Measurements from ENCODE around the gene EFNA3.

The EFNA3 gene

GRCh38 chr1:155078469-155079209 lies at the start of gene EFNA3:
TSS of gene EFNA3 (plus strand) at chr1:155078837. CDS start at chr1:155078942, 105 bp downstream.
- no peak for DNase-seq (ENCODE audit: low read depth in 1 of 2, low spot score in 1 of 2)

DNA sequence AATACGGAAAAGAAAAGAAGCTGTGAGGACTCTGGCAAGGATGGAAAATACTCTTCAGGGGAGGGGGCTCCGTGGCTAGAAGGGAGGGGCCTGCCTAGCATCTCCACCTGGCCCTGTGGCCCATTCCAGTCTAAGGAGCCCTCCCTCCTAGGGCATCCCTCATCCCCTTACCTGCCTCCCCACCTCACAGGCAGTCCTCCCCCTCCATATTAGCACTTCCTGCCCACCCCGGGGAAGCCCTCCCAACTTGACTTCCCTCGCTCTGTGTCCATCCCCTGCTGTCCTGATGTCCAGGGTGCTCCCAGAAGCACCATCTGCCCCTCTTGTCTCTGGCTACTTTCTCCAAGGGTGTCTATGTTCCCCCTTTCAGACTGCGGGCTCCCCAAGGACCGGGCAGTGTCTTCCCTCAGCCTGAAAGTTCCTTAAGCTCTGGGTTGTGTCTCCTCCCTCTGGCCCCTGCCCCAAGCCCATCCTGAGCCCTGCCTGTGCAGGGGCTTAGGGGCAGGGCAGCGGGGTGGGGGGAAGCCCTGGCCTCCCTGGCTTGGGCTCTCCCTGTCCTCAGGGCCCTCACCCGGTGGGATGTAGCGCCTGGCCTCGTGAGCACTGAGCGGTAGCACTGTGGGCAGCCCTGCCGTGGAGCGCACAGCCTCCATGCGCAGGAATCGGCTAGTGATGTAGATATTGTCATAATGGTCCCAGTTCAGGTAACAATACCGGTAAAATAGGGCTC lies 49.0 kb upstream of the EFNA3 start:
- no peak for DNase-seq (ENCODE audit: low read depth in 1 of 2, low spot score in 1 of 2)

GRCh38 chr1:155030243-155030795 lies 48.3 kb upstream of the EFNA3 start:
- DNase-seq (ENCODE audit: low read depth in 1 of 2, low spot score in 1 of 2), result no peak

DNA sequence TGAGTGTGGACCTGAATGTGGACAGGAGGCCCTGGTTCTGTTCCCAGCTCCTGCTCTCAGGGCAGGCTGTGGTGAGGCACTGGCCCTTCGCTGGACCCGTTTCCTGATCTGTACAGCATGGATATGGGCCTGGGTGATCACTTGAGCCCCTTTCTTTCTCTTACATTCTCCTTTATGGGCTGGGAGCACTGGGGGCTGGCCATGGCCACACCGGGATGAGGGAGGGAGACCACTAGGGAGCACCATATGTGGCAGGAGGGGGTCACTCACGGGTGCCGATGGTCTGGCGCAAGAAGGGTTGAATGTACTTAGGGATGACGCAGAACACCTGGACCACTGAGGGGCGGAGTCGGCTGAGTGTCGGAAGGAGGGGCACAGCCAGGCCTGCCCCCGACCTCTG lies 47.7 kb upstream of the EFNA3 start:
- DNase-seq (ENCODE audit: low read depth in 1 of 2, low spot score in 1 of 2), result no peak

GRCh38 chr1:155032886-155033285 lies 45.8 kb upstream of the EFNA3 start:
- DNase-seq (ENCODE audit: low read depth in 1 of 2, low spot score in 1 of 2), result no peak

- DNase-seq (ENCODE audit: low read depth in 1 of 2, low spot score in 1 of 2), result no peak
Observed at GRCh38 chr1:155033524-155033923, 45.1 kb upstream of the EFNA3 start, which contains the start of the genes DCST1 and DCST2. TSS of gene DCST1 (plus strand) at chr1:155033824. CDS start at chr1:155034037, 213 bp downstream. TSS of gene DCST2 (minus strand) at chr1:155033781. CDS start at chr1:155033701, 80 bp downstream.

GRCh38 chr1:155034318-155035208 lies 44.1 kb upstream of the EFNA3 start:
- no peak for DNase-seq (ENCODE audit: low read depth in 1 of 2, low spot score in 1 of 2)

- DNase-seq (ENCODE audit: low read depth in 1 of 2, low spot score in 1 of 2), result no peak
Observed at GRCh38 chr1:155035936-155036335, 42.7 kb upstream of the EFNA3 start.

DNA sequence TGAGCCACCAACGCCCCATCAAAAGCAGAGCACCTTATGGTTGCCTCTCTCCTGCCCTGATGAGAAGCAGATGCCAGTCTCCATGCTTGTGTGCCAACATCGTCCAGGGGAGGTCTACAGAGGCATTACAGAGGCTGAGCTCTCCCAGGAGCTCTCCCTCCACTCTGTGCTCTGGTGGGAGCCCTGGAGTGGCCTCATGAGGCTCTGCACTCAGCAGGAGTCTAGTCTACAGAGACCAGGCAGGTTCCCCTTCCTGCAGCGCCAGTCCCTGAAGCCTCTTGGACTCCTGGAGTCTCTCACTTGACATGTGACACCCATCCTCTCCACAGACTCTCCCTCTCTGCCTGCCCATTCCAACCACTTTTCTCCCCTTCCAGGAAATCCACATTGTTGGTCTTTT lies 41.6 kb upstream of the EFNA3 start:
- DNase-seq (ENCODE audit: low read depth in 1 of 2, low spot score in 1 of 2), result no peak

DNA sequence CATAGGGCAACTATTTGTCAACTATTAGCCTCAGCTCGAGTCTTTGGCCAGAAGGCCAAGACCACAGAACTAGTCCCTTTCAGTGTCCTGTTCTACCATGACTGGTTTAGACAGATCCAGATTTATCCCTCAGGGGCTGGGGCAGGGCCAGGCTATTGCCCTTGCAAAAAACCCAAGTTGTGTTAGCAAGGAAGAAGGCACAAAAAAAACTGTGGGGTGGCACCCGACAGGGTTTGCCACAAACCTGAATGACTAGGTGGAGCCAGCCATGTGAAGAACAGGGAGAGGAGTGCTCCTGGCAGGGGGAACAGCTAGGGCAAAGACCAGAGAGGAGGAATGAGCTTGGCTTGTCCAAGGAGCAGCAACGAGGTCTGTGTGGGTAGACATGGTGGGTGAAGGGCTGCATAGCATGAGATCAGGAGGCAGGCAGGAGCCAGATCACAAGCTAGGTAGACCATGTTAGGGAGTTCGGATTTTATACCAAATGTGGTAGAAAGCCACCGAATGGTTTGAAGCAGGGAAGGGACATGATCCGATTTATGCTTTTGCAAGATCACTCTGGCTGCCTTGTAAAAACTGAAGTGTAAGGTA lies 40.7 kb upstream of the EFNA3 start:
- DNase-seq (ENCODE audit: low read depth in 1 of 2, low spot score in 1 of 2), result no peak

GRCh38 chr1:155038602-155039307 lies 39.9 kb upstream of the EFNA3 start:
- no peak for DNase-seq (ENCODE audit: low read depth in 1 of 2, low spot score in 1 of 2)

GRCh38 chr1:155039308-155039669 lies 39.3 kb upstream of the EFNA3 start:
- DNase-seq (ENCODE audit: low read depth in 1 of 2, low spot score in 1 of 2), result no peak

- DNase-seq (ENCODE audit: low read depth in 1 of 2, low spot score in 1 of 2), result no peak
Observed at GRCh38 chr1:155040358-155041093, 38.1 kb upstream of the EFNA3 start.

- DNase-seq (ENCODE audit: low read depth in 1 of 2, low spot score in 1 of 2), result no peak
Observed at GRCh38 chr1:155042789-155043188, 35.8 kb upstream of the EFNA3 start.

- no peak for DNase-seq (ENCODE audit: low read depth in 1 of 2, low spot score in 1 of 2)
Observed at GRCh38 chr1:155043301-155043702, 35.3 kb upstream of the EFNA3 start.

DNA sequence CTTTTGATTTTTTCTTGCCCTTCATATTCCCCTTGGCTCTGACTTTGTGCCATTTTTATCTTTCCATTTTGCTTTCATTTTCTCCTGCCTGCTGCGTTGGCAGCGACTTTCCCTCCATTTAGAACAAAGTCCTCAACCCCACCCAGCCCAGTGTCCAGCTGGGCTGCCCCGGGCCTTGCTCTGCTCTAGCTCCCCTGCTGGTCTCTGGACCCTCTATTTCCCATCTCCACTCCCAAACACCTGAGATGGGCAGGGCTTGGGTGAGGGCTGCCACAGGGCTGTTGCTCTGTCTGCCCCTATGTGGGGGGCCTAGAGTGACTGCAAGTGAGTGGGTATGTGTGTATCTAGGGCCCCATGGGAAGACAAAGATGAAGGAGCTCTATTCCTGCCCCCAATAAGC lies 34.8 kb upstream of the EFNA3 start:
- no peak for DNase-seq (ENCODE audit: low read depth in 1 of 2, low spot score in 1 of 2)

DNA sequence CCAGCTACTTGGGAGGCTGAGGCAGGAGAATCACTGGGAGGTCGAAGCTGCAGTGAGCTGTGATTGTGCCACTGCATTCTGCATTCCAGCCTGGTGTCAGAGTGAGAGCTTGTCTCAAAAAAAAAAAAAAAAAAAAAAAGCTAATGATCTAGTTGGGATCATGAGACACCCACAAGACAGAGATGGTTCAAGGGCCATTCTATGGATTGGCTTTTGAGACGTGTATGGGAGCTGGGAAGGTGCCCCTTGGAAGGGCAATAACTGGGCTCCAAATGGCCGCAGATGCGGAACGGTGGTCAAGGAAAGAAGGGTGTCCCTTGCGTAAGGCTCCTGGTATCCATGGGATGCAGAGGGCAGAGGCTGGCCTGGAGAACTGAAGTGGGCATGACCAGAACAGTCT lies 34.3 kb upstream of the EFNA3 start:
- no peak for DNase-seq (ENCODE audit: low read depth in 1 of 2, low spot score in 1 of 2)

GRCh38 chr1:155044812-155045657 lies 33.6 kb upstream of the EFNA3 start:
- DNase-seq (ENCODE audit: low read depth in 1 of 2, low spot score in 1 of 2), result no peak
